Activated CD4-positive, alpha-beta T cell treated with anti-CD3 and anti-CD28 coated beads for 48 hours (primary cell): ENCODE measurements around the gene TBC1D3I.

Experiments used
- DNase-seq: peaks from one replicate; pipeline ENCODE4 v3.0.0-alpha.2; 2020

TBC1D3I gene

GRCh38 chr17:36205637-36206485 is 58.5 kb downstream of the TBC1D3I start:
- no peak for DNase-seq

GRCh38 chr17:36204724-36205500 is 59.5 kb downstream of the TBC1D3I start:
- DNase-seq, result no peak
